Medulla oblongata (tissue), 1 donor: ENCODE measurements around the gene ANAPC5.
A peak's percentile ranks its signal among the peaks of the same experiment; 100 is the strongest.

Source experiments
- DNase-seq: peaks from one replicate; pipeline ENCODE4 v3.0.0-alpha.2; 2015; ENCODE audit errors: extremely low spot score

Gene ANAPC5

DNA sequence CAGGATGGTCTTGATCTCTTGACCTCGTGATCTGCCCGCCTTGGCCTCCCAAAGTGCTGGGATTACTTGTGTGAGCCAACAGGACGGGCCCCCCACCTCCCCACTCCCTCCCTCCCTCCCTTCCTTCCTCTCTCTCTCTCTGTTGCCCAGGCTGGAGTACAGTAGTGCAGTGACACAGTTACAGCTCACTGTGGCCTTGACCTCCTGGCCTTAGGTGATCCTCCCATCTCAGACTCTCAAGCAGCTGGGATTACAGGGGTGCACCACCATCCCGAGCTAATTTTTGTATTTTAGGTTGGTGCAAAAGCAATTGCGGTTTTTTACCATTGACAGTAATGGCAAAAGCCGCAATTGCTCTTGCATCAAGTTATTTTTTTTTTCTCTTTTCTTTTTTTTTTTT, 19.2 kb upstream of the ANAPC5 start:
- no peak for DNase-seq

DNA sequence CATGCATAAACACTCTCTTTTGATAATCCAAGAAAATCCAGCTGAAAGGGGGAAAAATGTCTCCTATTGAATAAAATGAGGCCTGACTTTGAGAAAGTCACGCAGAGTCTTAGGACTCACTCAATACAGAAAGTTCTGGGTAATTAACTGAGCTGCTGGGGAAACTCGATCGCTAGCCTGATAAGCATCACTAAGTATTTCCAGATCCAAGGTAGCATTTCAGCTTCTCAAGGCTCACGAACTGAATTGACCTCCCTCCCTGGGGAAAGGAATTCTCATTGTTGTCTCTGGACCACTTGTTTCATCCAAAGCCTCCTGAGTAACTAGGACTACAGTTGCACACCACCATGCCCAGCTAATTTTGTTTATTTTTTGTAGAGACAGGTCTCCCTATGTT, 13.8 kb upstream of the ANAPC5 start:
- no peak for DNase-seq

DNA sequence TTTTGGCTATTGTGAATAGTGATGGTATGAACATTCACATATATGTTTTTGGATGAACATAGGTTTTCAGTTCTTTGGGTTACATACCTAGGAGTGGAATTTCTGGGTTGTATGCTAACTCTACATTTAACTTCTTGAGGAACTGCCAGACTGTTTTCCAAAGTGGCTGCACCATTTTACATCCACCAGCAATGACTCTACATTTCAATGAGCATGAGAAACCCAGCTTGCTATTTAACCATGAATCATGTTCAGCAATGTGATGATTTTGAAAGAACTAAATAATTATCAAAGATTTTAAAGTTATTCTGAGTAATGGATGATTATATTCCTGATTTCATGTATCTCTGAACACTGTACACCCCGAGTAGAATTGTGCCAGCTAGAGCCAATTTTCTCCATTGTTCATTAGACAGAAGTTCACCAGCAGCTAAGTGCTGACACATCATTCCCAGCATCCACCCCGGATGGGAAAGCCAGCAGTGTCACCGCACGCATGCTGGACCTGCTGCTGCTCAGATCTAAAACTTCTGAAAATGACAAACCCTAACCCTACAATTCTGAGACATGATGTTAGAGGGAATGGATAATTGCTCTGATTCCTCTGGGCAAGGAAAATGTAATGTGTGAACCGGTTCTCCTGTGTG, 13.3 kb upstream of the ANAPC5 start:
- DNase-seq: no peak

DNA sequence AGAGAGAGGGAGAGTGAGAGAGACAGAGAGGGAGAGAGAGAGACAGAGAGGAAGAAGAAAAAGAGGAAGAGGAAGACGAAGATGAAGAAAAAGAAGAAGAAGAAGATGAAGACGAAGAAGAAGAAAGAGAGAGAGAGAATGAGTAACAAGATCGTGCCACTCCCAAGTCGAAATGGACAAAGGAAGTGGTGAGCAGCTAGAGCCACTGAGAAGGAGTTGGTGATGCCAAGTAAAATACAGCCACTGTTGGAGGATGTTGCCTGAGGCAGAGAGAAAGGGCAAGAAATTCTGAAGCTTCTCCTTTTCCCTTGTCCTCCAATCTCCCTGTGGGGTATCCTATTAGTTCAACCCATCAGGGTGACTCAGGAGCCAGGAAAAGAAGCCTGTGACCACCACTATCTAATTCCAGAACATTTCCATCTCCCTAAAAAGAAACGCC, 12.5 kb upstream of the ANAPC5 start:
- DNase-seq: no peak

GRCh38 chr12:121358073-121358472, 5.9 kb upstream of the ANAPC5 start:
- DNase-seq: no peak

DNA sequence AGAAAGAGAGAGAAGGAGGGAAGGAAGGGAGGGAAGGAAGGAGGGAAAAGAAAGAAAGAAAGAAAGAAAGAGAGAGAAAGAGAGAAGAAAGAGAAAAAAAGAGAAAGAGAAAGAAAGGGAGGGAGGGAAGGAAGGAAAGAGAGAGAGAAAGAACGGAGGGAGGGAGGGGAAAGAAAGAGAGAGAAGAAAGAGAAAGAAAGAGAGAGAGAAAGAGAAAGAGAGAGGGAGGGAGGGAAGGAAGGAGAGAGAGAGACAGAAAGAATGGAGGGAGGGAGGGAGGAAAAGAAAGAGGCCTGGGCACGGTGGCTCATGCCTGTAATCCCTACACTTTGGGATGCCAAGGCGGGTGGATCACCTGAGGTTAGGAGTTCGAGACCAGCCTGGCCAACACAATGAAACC, 5.1 kb upstream of the ANAPC5 start:
- no peak for DNase-seq

DNA sequence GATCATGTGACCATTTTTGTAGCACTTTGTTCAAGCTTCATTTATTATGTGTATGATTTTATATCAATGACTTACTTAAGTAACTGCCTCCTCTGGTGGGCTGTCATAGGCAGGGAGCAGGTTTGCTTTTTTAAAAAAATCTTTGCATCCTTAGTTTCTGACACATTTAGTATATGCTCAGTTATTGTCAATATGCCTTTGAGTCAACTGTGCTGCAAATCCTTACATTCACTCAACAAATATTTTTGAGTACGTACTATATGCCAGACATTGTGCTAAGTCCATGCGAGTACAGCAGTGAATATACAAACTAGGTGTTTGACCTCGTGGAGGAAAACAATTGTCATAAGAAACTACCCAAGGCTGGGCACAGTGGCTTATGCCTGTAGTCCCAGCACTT, 4.4 kb upstream of the ANAPC5 start:
- no peak for DNase-seq

DNA sequence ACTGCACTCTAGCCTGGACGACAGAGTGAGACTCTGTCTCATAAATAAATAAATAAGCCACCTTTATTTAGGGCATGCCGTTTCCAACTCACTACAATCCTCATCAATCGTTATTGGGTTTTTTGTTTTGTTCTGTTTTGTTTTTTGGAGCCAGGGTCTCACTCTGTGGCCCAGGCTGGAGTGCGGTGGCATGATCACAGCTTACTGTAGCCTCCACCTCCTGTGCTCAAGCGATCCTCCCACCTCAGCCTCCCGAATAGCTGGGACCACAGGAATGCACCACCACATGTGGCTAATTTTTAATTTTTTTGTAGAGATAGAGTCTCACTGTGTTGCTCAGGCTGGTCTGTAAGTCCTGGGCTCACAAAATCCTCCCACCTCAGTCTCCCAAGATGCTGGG, 3.6 kb upstream of the ANAPC5 start:
- DNase-seq: no peak

GRCh38 chr12:121352682-121353018, 439 bp upstream of the ANAPC5 start:
- no peak for DNase-seq

DNA sequence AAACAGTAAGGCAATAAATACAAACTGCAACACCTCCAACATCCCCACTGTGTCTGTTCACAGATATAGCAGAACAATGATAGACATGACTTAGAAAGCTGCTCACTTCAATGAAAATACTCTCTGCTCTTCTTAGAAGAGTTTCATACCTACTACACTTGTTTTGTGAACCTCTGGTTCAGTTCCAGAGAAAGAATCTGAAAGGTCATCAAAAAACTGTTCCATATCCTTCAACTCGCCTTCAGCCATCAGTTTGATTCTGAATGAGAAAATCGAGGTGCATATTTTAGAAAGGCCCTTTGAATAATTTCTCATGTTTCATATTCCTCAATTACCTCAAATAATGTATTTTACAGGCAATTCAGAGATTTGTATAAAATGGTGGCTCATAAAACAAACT, 5.5 kb downstream of the ANAPC5 start:
- no peak for DNase-seq

DNA sequence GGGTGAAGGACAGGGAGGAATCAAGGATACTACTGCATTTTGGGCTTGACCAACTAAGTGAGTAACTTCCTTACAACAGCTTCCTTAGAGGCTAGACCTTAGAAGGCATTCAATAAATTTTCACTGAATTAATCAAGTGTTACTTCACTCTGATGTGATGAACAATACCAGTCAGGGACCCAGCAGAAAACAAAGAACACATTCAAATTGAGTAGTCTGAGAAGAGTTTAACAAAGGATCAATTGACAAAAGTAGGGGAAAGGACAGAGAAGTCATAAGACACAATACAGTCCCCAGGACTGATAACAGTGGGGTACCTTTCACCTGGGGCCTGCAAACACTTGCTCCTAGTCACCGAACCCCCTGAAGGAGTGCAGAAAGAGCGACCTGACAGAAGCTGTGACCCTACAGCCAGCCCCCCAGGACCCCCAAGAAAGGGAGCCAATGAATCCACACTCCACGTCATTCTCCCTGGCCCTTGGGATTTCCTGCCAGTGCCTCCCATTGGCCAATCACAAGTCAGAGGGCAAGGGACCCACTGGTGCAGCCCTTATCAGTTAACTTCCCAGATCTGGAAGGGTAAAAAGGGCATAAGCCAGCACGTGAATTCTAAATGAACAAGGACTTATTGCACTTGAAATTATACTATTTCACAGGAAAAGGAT, 6.9 kb downstream of the ANAPC5 start:
- peak; percentile 92 for DNase-seq

DNA sequence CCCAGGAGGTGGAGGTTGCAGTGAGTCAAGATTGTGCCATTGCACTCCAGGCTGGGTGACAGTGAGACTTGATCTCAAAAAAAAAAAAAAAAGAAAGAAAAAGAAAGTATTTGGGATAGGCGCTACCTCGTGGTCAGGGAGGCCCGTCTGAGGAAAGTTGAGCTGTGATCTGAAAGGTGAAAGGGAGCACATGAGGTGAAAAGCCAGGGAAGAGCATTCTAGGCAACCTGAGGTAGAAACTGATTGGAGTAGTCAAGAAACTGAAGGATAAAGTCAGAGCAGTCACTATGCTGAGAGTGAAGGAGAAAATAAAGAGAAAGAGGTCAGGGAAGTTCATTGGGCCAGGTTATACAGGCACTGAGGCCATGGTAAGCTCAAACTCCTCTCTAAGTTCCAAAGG, 7.7 kb downstream of the ANAPC5 start:
- no peak for DNase-seq

DNA sequence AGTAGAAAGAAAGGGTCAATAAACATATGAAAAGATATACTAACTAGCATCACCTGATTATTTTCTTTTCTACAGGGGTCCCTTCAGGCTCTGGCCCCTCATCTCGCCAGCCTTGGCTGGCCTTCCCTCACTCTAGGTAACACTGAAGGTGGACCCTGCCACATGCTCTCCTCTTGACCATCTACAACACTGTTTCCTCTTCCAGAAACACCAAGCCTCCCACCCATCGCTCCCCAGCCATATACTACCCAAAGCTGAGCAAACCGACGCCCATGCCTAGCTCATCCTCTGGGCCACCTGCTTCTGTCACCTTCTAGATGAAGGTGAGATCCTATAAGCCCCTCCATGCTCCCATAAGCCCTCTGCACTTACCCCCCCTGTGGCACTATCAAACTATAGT, 14.8 kb downstream of the ANAPC5 start:
- DNase-seq: no peak

DNA sequence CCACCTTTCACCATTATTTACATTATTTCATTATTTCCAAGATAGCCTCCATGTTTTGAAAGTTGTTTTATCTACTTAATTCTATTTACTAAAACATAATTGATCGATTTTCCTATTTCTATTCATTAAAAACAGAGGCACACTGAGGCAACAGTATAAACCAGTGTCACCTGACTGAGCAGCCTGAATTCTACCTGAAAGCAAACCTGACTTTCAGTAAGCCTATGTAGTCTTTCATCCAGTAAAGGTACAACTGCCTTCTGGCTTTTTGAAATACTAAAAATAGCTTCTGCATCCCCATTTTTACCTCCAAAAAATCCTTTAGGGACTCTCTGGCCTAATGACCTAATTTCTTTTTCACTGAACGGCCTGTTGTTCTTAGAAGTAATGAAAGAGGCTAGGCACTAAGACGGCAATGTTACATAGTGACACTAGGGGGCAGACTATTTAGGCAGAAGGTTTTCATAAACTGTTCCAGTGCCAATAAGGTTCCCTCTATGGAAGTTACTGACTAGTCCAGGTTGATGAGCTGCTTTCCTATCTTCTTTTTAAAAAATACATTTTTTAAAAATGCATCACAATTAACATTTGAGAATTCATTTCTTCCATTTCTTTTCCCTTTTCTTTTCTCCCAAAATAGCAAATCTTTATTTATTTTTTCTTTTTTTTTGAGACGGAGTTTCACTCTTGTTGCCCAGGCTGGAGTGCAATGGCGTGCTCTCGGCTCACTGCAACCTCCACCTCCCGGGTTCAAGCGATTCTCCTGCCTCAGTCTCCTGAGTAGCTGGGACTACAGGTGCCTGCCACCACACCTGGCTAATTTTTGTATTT, 17.5 kb downstream of the ANAPC5 start:
- DNase-seq: peak; percentile 82

DNA sequence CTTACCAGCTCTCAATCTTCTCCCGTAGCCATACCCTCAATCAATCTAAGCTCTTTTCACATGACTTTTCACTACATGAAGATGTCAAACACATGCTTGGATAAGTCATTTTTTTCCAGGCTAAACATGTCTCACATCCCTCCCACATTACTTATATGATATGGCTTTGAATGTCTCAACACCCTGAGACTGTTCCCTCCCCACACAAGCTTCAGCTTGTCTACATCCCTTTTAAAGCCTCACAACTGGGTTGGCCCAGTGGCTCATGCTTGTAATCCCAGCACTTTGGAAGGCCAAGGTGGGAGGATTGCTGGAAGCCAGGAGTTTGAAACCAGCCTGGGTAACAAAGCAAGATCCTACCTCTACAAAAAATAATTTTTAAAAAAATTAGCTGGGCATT, 18.5 kb downstream of the ANAPC5 start:
- no peak for DNase-seq

DNA sequence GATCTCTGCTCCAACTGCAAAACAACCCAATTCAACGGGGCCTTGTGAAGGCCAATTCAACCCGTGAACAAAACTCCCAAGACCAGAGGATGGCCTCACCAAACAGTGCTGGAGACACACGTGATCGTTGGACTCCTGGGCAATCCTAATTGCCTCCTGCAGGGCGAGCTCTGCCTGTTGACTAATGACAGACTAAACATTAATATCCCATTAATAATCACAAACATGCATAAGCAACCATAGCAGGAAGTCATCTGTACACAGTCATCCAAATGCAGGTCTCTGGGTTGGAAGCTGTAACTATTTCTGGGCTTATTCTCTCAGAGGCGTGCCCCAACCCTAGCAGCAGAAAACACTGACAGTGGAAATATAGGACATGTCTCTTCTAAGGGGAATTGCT, 21.0 kb downstream of the ANAPC5 start:
- no peak for DNase-seq

- DNase-seq: no peak
Observed at GRCh38 chr12:121330692-121331091, 21.5 kb downstream of the ANAPC5 start.

GRCh38 chr12:121330195-121330594, 22.0 kb downstream of the ANAPC5 start:
- DNase-seq: no peak

GRCh38 chr12:121328620-121329019, 23.6 kb downstream of the ANAPC5 start:
- no peak for DNase-seq

DNA sequence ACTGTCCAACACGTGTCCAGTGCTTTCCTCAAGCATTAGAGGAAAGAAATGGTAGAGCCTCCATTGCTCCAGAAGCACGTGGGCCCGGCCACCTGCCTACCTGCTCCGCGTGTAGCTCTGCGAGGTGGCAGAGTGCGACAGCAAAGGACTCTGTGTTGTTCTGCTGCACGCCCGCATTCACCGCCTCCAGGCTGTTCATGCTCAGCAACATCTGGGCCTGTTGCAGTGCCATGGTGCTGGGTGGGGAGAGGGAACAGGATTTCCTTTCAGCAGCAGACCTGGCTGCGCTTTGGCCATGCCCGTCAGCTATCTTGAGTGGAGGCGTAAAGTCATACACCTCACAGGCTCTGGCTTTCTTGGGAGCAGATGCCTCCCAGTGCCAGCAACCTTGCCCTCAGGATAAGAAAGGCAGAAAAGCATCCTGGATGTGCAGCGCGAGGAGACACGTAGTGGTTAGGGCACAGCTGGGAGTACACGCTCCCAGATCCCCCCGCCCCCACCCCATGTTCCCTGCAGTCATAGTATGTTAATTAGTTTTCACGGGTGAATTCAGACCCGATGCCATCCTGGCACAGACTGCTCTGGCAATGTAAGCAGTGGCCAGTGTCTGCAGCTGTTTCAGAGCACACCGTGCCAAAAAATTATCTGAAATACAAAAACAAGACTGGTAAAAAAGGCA, 25.1 kb downstream of the ANAPC5 start:
- peak; percentile 63 for DNase-seq

GRCh38 chr12:121325922-121326396, 26.3 kb downstream of the ANAPC5 start:
- DNase-seq: no peak

DNA sequence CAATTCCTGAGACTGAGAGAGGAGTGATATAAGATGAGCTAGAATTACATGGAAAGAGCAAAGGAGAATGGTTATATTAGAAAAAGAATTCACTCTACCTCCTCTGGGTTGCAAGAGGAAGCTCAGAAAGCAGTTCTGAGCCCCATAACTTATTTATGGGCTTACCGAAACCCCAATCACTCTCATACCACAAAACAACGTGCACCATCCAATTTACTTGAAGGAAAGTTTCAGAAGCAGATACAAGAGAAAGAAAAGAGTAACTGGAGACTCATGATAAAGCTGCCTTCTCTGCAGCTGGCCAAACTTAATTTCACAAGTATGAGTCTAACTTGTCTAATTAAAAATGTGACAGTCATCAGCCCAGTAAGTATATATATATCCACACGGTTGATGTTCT, 28.3 kb downstream of the ANAPC5 start:
- DNase-seq: no peak
